Measurements from ENCODE around the gene AUH. TPM values are rescaled to one million over a fixed set of nuclear protein-coding genes. Genes with fewer than 3 reads are reported as not detected.

Gene AUH
- total RNA-seq, 4 donors from 2014 or later = 26.0 to 61.0 (median 31.0) TPM

DNA sequence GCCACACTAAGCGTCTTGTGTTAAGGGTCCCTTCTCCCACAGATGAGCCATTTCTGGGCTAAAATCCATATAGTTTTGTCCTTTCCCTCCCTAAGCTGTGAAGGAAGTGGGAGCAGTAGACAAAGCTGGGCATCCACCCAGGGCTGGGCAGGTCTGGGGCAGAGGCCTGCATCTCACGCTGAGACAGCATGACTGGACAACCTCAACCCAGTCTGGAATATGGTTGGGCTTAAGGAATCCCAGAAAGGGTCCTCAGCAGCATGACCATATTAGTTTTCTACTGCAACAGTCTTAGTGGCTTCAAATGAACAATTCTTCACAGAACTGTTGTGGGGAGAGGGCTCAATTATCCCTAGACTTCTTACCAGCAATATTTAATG, 173.8 kb downstream of the AUH start:
- no peaks in the 10 kb centered on the region for H3K36me3 ChIP-seq
- 75% methylated on average over 2 of the region's 2 CpGs for WGBS
- peak in 1 of 2 donors; percentile 62 for DNase-seq (ENCODE audit: low spot score in 2 of 2)

DNA sequence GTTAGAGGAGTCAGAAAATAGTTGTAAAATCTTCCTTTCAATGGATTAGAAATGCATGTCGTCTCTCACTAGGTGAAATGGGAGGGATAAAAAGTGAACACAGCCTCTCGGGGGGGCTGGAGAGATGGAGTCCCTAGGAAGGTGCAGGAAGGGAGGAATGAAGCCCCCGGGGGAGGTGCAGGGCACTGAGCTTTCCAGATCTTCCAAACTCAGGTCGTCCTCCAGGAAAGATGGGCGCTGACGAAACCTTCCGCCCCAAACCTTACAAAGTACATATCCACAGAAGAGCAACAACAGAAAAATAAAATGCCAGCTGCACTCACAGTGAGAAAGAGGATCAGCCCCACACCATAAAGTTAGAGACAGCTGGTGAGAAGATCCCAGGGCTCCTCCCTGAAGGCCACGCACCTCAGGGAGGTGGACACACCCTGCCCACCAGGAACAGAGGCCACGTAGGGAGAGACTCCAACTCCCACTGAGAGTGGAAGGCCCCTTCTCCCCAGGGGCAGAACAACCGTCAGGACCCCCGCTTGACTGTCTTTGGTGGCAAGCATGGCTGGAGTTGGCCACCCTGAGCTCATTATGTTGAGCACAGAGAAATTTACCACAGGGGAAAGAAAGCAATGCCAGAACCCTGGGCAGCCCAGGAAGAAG, 174.3 kb downstream of the AUH start:
- peak in 1 of 2 donors; percentile 52 for DNase-seq (ENCODE audit: low spot score in 2 of 2)
- Histone ChIP-seq H3K9me3 (no peaks in the 10 kb centered on the region), H3K36me3 (no peaks in the 10 kb centered on the region), H3K27me3 (no peaks in the 10 kb centered on the region), H3K4me3 (no peak overlapping the region), H3K4me1 (peaks cover 16% of the 10 kb centered on the region), H3K27ac (no peak overlapping the region)
- TF ChIP-seq POLR2AphosphoS5 (IDR thresholded peaks at IDR 0.05) (no peak), EP300 (IDR thresholded peaks at IDR 0.05) (no peak), POLR2A (IDR thresholded peaks at IDR 0.05) (no peak)
- TF ChIP-seq, protein P1, sequence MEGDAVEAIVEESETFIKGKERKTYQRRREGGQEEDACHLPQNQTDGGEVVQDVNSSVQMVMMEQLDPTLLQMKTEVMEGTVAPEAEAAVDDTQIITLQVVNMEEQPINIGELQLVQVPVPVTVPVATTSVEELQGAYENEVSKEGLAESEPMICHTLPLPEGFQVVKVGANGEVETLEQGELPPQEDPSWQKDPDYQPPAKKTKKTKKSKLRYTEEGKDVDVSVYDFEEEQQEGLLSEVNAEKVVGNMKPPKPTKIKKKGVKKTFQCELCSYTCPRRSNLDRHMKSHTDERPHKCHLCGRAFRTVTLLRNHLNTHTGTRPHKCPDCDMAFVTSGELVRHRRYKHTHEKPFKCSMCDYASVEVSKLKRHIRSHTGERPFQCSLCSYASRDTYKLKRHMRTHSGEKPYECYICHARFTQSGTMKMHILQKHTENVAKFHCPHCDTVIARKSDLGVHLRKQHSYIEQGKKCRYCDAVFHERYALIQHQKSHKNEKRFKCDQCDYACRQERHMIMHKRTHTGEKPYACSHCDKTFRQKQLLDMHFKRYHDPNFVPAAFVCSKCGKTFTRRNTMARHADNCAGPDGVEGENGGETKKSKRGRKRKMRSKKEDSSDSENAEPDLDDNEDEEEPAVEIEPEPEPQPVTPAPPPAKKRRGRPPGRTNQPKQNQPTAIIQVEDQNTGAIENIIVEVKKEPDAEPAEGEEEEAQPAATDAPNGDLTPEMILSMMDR (IDR thresholded peaks at IDR 0.05) = no peak
- 95% methylated on average over 11 of the region's 11 CpGs for WGBS

More for the DNA sequence above, 173.8 kb downstream of the AUH start:
- Histone ChIP-seq H3K4me3 (no peak overlapping the region), H3K4me1 (peaks cover 21% of the 10 kb centered on the region), H3K27me3 (no peaks in the 10 kb centered on the region), H3K9me3 (no peaks in the 10 kb centered on the region), H3K27ac (no peak overlapping the region)
- TF ChIP-seq POLR2AphosphoS5 (IDR thresholded peaks at IDR 0.05) = no peak
- TF ChIP-seq, protein P1 (IDR thresholded peaks at IDR 0.05) = no peak
- TF ChIP-seq EP300 (IDR thresholded peaks at IDR 0.05) = no peak
- TF ChIP-seq POLR2A (IDR thresholded peaks at IDR 0.05) = no peak

DNA sequence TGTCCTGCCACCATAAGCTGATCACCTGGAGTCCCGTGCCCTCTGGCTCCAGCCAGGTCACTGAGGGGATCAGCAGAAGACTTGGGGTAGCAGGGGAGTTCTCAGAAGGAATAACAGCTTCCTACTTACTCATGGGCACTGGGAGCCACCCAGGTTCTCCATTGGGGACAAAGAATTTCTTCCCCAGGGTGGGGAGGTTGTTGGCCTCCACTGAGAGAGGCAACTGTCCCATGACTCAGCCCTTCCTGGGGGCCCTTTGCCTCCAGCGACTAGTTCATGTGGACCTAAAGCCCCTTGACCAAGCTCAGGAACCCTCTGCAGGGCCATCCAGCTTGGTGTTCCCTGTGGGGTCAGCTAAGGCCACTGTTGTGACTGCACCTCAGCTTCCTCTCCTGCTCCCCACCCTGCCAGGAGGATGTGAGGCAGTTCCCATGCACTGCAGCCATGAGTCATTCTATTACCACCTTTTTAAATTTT, 175.0 kb downstream of the AUH start:
- Histone ChIP-seq H3K9me3 (no peaks in the 10 kb centered on the region), H3K4me1 (peaks cover 15% of the 10 kb centered on the region), H3K4me3 (no peak overlapping the region), H3K27me3 (no peaks in the 10 kb centered on the region), H3K27ac (no peak overlapping the region), H3K36me3 (no peaks in the 10 kb centered on the region)
- TF ChIP-seq, protein P1 (IDR thresholded peaks at IDR 0.05) = no peak
- no peak for TF ChIP-seq EP300 (IDR thresholded peaks at IDR 0.05)
- 100% methylated on average over 2 of the region's 2 CpGs for WGBS
- peak; percentile 62 to 70 for DNase-seq (ENCODE audit: low spot score in 2 of 2)

DNA sequence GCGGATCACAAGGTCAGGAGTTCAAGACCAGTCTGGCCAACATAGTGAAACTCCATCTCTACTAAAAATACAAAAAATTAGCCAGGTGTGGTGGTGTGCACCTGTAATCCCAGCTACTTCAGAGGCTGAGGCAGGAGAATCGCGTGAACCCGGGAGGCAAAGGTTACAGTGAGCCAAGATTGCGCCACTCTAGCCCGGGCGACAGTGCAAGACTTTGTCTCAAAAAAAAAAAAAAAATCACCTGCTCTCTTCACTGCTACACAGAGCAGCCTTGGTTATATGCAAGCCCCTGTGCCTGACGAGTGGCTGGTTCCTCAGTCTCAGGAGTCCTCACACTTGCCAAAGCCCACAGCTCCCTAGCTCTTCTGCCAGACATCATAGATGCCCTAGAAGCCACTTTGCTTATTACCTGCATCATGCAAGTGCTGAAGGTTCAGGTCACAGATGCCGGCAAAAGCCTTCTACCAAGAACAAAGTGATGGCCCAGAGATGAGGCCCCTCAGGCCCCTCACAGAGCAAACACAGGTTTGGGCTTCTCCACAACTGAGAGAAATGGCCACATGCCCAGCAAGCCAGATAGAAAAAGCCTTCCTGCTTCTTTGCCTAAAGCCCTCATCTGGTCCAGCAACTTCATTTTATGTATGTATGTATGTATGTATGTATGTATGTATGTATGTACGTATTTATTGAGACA, 176.4 kb downstream of the AUH start:
- no peak for TF ChIP-seq EP300 (IDR thresholded peaks at IDR 0.05)
- TF ChIP-seq, protein P1 (IDR thresholded peaks at IDR 0.05) = no peak
- TF ChIP-seq POLR2A (IDR thresholded peaks at IDR 0.05) = no peak
- no peak for TF ChIP-seq POLR2AphosphoS5 (IDR thresholded peaks at IDR 0.05)
- no peaks in the 10 kb centered on the region for H3K9me3 ChIP-seq
- WGBS = 90% methylated on average over 9 of the region's 10 CpGs
- H3K36me3 ChIP-seq = no peaks in the 10 kb centered on the region
- H3K4me3 ChIP-seq = no peak overlapping the region
- peak; percentile 17 to 54 for DNase-seq (ENCODE audit: low spot score in 2 of 2)
- H3K27ac ChIP-seq = no peak overlapping the region
- H3K4me1 ChIP-seq = peaks cover 15% of the 10 kb centered on the region
- H3K27me3 ChIP-seq = no peaks in the 10 kb centered on the region

DNA sequence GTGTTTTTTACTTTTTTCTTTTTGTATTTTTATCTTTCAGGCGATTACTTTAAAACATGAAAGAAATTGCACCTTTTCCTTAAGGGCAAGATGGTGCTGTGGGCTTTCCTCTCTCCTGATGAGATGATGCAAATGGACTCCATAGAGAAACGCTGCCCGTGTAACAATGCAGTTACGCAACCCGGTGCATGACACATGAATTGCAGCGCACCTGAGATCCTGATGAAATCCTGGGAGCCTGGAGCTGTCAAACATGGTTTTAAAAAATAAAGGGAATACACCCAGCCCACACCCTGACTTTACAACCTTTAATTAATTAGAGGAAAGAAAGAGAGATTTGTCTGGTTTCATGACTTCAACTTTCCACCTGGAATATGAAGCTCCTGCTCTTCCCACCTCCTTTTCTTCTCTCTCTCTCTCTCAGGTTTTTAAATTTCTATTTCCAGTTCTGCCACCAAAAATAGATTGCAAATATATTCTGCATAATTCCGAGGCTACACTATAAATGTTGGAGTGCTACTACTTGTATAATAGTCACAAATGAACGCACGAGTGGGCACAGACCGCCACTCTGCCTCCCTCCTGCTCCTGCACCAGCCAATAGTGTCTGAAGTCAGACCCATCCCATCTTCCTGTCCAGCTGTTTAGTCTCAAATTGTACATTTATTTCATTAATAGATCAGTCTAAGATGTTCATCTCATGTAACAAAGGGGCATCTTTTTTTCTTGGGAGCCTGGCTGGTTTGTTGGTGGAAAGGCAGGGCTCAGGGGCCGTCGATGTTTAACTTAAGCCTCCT, 179.1 kb downstream of the AUH start:
- no peaks in the 10 kb centered on the region for H3K27me3 ChIP-seq
- peaks cover 25% of the 10 kb centered on the region for H3K4me1 ChIP-seq
- no peak overlapping the region for H3K4me3 ChIP-seq
- WGBS = 59% methylated on average over 12 of the region's 12 CpGs
- no peaks in the 10 kb centered on the region for H3K9me3 ChIP-seq
- H3K36me3 ChIP-seq = no peaks in the 10 kb centered on the region
- TF ChIP-seq, protein P1 (IDR thresholded peaks at IDR 0.05) = no peak
- TF ChIP-seq POLR2AphosphoS5 (IDR thresholded peaks at IDR 0.05) = peak in 1 of 3 donors; percentile 57
- TF ChIP-seq EP300 (IDR thresholded peaks at IDR 0.05) = no peak
- peak; percentile 26 to 49 for DNase-seq (ENCODE audit: low spot score in 2 of 2)
- H3K27ac ChIP-seq = peak overlapping the region; percentile 58
